Osteocyte (in vitro differentiated cells): ENCODE data around the gene SNW1. TPM values are rescaled to one million over a fixed set of nuclear protein-coding genes. Genes with fewer than 3 reads are reported as not detected.

Source experiments
- DNase-seq: peaks from one replicate; pipeline ENCODE4 v3.0.0; 2021; ENCODE audit warnings: mixed read lengths; ENCODE audit not compliant: unreplicated experiment; ENCODE audit errors: extremely low spot score
- H3K27ac Mint-ChIP-seq: one replicate; pipeline ENCODE4 v1.8.0; 2021; ENCODE audit warnings: mild to moderate bottlenecking, mixed read lengths; ENCODE audit not compliant: unreplicated experiment
- H3K27me3 Mint-ChIP-seq: one replicate; pipeline ENCODE4 v1.8.0; 2021; ENCODE audit warnings: mixed read lengths; ENCODE audit not compliant: unreplicated experiment
- H3K36me3 Mint-ChIP-seq: one replicate; pipeline ENCODE4 v1.8.0; 2021; ENCODE audit warnings: mixed read lengths; ENCODE audit not compliant: unreplicated experiment
- H3K4me1 Mint-ChIP-seq: one replicate; pipeline ENCODE4 v1.8.0; 2021; ENCODE audit warnings: mixed read lengths; ENCODE audit not compliant: unreplicated experiment
- H3K4me3 Mint-ChIP-seq: one replicate; pipeline ENCODE4 v1.8.0; 2021; ENCODE audit warnings: mild to moderate bottlenecking, moderate library complexity, mixed read lengths; ENCODE audit not compliant: unreplicated experiment
- H3K9me3 Mint-ChIP-seq: one replicate; pipeline ENCODE4 v1.8.0; 2021; ENCODE audit warnings: mixed read lengths; ENCODE audit not compliant: unreplicated experiment
- long read RNA-seq: library from polyadenylated mRNA; unstranded; transcript quantifications from one replicate; pipeline ENCODE4 v2.0.0, GENCODE V29; 2021
- total RNA-seq: library from RNA; stranded (reverse); gene quantifications from 2 replicates; pipeline ENCODE4 v1.2.1, GENCODE V29; 2021
- TF ChIP-seq, protein P1 (sequence below): fragments of 200-600 bp; sonication (generic); IDR thresholded peaks from 2 replicates; pipeline ENCODE4 v1.5.0; 2021; ENCODE audit warnings: antibody characterized with exemption, mild to moderate bottlenecking, moderate library complexity

SNW1 gene
- total RNA-seq: 81.2 and 101 TPM in 2 replicates
- long read RNA-seq, transcript SNW1-201 (14 exons, 2,163 nt): major isoform, 258 of 333 reads
- long read RNA-seq, transcript SNW1-205 (13 exons, 1,855 nt): minor isoform, 6 of 333 reads
- long read RNA-seq, partial matches to known transcripts: 52 of 333 reads
- long read RNA-seq, other reads (novel, unspliced or antisense): 16 of 333 reads

DNA sequence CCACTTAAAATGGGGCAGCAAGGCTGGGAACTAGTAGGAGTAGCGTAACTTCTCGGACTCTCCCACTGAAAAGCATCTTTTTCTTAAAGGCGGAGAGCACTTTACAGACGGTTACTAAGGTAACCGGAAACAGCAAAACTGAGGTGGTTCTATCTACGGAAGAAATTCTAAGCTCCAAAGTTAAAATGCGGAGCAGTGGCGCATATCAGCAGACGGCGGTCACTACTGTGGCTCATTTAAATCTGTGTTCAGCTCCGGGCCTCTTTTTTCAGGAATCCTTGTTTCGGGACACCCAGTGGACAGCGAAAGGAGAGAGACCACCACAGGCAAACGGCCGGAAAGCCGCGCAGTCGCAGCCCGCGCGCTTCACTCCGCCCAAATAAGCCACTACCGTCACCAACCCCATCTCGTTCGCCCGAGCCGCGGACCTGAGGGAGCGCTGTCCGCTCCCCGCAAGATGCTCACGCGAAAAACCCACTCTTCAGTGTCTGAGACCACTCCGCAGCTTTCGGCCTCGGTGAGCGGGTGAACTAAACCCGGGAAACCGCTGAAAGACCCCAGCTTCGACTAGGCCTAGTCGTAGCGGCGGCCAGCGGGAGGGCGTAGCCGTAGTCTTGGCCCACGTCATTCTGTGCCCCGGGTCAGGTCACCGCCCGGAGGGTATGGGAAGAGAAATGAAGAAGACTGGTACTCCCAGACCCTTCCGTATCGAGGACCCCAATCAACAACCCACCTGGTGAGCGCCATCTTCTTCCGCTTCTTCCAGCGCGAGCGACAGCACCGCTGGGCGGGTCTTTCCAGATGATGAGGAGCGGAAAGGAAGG is at the start of gene SNW1:
Gene SNW1 (minus strand): TSS at position 776 of the 824 bp plus-strand sequence. CDS start 29 bp downstream, at position 747.
- TF ChIP-seq, protein P1, sequence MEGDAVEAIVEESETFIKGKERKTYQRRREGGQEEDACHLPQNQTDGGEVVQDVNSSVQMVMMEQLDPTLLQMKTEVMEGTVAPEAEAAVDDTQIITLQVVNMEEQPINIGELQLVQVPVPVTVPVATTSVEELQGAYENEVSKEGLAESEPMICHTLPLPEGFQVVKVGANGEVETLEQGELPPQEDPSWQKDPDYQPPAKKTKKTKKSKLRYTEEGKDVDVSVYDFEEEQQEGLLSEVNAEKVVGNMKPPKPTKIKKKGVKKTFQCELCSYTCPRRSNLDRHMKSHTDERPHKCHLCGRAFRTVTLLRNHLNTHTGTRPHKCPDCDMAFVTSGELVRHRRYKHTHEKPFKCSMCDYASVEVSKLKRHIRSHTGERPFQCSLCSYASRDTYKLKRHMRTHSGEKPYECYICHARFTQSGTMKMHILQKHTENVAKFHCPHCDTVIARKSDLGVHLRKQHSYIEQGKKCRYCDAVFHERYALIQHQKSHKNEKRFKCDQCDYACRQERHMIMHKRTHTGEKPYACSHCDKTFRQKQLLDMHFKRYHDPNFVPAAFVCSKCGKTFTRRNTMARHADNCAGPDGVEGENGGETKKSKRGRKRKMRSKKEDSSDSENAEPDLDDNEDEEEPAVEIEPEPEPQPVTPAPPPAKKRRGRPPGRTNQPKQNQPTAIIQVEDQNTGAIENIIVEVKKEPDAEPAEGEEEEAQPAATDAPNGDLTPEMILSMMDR: peak; percentile 15
- H3K27me3 Mint-ChIP-seq: no peaks in the 10 kb centered on the region
- peaks cover 36% of the 10 kb centered on the region for H3K4me1 Mint-ChIP-seq
- no peaks in the 10 kb centered on the region for H3K9me3 Mint-ChIP-seq
- DNase-seq: peak; percentile 97
- peaks cover 4% of the 10 kb centered on the region for H3K36me3 Mint-ChIP-seq
- H3K4me3 Mint-ChIP-seq: peak within 1 kb of the TSS; percentile 98
- H3K27ac Mint-ChIP-seq: peak within 1 kb of the TSS; percentile 99

DNA sequence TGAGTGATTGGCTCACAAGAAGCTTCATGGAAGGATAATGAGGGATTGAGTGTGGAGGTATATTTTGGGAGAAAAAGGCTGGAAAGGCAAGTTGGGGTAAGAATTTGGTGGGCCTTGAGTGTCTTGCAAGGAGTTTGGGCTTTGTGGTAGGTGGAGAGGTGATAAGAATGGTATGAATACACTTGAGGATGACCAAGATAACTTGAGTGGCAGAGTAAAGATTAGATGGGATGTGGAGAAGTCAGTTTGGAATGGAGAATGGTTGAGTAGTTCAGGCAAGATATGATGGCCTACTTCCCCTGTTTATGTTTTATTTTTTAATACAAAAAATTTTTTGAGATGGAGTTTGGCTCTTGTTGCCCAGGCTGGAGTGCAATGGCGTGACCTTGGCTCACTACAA is 48.1 kb upstream of the SNW1 start:
- no peak overlapping the region for H3K27ac Mint-ChIP-seq
- H3K36me3 Mint-ChIP-seq: no peaks in the 10 kb centered on the region
- no peak for DNase-seq
- H3K27me3 Mint-ChIP-seq: no peaks in the 10 kb centered on the region
- no peak overlapping the region for H3K4me3 Mint-ChIP-seq
- H3K4me1 Mint-ChIP-seq: peaks cover 2% of the 10 kb centered on the region
- TF ChIP-seq, protein P1: no peak
- no peaks in the 10 kb centered on the region for H3K9me3 Mint-ChIP-seq

GRCh38 chr14:77808250-77808649 is 47.3 kb upstream of the SNW1 start:
- H3K4me1 Mint-ChIP-seq: peaks cover 2% of the 10 kb centered on the region
- DNase-seq: no peak
- no peak overlapping the region for H3K27ac Mint-ChIP-seq
- H3K27me3 Mint-ChIP-seq: no peaks in the 10 kb centered on the region
- H3K36me3 Mint-ChIP-seq: no peaks in the 10 kb centered on the region
- no peaks in the 10 kb centered on the region for H3K9me3 Mint-ChIP-seq
- TF ChIP-seq, protein P1: no peak
- no peak overlapping the region for H3K4me3 Mint-ChIP-seq

DNA sequence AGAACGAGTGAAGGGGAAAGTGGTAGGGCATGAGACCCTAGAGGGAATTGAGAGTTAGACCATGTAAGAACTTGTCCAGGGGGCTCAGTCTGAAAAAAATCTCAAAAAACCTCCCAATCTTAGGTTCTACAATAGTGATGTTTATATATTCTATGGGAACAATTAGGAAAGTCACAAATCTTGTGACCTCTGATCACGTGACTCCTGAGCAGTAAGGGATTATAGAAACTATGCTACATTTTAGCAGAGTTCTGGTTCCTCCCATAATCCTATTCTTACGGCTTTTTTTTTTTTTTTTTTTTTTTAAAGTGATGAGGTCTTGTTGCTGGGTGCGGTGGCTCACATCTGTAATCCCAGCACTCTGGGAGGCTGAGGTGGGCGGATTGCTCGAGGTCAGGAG is 44.8 kb upstream of the SNW1 start:
- Mint-ChIP-seq H3K9me3 (no peaks in the 10 kb centered on the region), H3K4me1 (peaks cover 2% of the 10 kb centered on the region), H3K36me3 (no peaks in the 10 kb centered on the region), H3K4me3 (no peak overlapping the region), H3K27ac (no peak overlapping the region), H3K27me3 (no peaks in the 10 kb centered on the region)
- TF ChIP-seq, protein P1: no peak
- no peak for DNase-seq

DNA sequence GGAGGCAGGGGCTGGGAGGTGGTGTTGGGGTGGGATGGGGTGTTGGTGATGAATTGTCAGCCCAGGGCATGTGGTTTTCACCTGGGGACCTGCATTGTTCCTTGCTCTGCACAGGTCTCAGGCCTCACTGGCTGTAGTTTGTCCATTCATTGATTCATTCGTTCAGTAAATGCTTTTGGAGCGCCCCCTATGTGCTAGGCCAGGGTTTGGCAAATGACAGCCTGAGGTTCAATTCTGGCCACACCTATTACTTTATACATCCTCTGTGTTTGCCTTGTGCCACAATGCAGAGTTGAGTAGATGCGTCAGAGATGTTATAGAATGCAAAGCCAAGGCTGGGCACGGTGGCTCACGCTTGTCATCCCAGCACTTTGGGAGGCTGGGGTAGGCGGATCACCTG is 43.6 kb upstream of the SNW1 start:
- Mint-ChIP-seq H3K27ac (no peak overlapping the region), H3K27me3 (no peaks in the 10 kb centered on the region), H3K9me3 (no peaks in the 10 kb centered on the region), H3K4me3 (no peak overlapping the region), H3K36me3 (no peaks in the 10 kb centered on the region), H3K4me1 (peaks cover 8% of the 10 kb centered on the region)
- TF ChIP-seq, protein P1: no peak
- no peak for DNase-seq
